AG04450 (cell line): ENCODE results near the gene GADD45A. TPM values are rescaled to one million over a fixed set of nuclear protein-coding genes. Genes with fewer than 3 reads are reported as not detected.

ENCODE experiments used
- CTCF ChIA-PET: fragments of 300-600, 350-600 bp; formaldehyde crosslinking; extraction: SDS; loops from one replicate; lab custom pipeline; 2022; ENCODE audit warnings: antibody characterized with exemption, inconsistent platforms; lab: Charles Lee
- POLR2A ChIA-PET: fragments of 350-600 bp; formaldehyde crosslinking; extraction: SDS; loops from one replicate; lab custom pipeline; 2021; ENCODE audit warnings: antibody characterized with exemption, inconsistent platforms; lab: Yijun Ruan, JAX
- DNase-seq: peaks from one replicate; pipeline ENCODE4 v3.0.0-alpha.2; 2011; ENCODE audit warnings: low read depth, low spot score
- H3K27ac ChIP-seq: one replicate; pipeline ENCODE4 v1.5.1; 2012; ENCODE audit warnings: low read depth, low read length, control low read depth
- H3K27me3 ChIP-seq: one replicate; pipeline ENCODE4 v1.6.0; 2012; ENCODE audit warnings: low read length; ENCODE audit not compliant: control insufficient read depth, insufficient read depth
- H3K4me3 ChIP-seq: 2 replicates; pipeline ENCODE4 v1.5.1; 2011; ENCODE audit warnings: mild to moderate bottlenecking, low read depth, low read length, control low read depth
- H3K9me3 ChIP-seq: 2 replicates; pipeline ENCODE4 v1.5.1; 2012; ENCODE audit warnings: low read length; ENCODE audit not compliant: control insufficient read depth, insufficient read depth
- polyA plus RNA-seq: library from polyadenylated mRNA; depleted of rRNA; stranded (reverse); fragments of >200 nt; gene quantifications from 2 replicates; pipeline ENCODE4 v1.2.3, GENCODE V29; 2011
- TF ChIP-seq, protein P1 (sequence below): IDR thresholded peaks from 2 replicates; pipeline ENCODE4 v1.5.1; 2011; ENCODE audit warnings: low read depth, low read length, control low read depth, inconsistent platforms

The GADD45A gene
- polyA plus RNA-seq, 1 experiment, result 41.8 TPM

DNA sequence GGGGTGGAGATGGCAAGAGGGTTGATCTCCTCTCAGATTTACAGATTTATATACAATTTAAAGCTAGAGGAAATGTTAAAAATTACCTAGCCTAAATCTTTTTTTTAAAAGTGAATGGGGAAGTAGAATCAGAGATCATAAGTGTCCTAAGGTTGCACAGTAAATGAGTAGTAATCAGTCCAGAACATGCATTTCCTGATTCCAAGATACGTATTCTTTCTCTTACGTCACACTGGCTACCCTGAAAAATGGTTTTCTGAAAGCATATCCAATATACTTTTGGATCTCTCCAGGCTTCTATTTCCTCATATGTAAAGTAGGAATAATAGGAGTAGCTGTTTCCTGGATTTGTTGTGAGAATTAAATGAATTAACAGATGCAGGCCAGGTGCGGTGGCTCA is 11.7 kb downstream of the GADD45A start:
- Histone ChIP-seq H3K27me3 (no peaks in the 10 kb centered on the region), H3K9me3 (no peaks in the 10 kb centered on the region), H3K27ac (no peak overlapping the region), H3K4me3 (no peak overlapping the region)
- ChIA-PET CTCF (interaction anchor here (1.1 to 2.0 kb wide), 4 partner anchors 9 to 135 kb away, joined by 3 to 9 read pairs (median 6); no protein-coding TSS in a partner anchor), POLR2A (no interaction called here)
- TF ChIP-seq, protein P1, sequence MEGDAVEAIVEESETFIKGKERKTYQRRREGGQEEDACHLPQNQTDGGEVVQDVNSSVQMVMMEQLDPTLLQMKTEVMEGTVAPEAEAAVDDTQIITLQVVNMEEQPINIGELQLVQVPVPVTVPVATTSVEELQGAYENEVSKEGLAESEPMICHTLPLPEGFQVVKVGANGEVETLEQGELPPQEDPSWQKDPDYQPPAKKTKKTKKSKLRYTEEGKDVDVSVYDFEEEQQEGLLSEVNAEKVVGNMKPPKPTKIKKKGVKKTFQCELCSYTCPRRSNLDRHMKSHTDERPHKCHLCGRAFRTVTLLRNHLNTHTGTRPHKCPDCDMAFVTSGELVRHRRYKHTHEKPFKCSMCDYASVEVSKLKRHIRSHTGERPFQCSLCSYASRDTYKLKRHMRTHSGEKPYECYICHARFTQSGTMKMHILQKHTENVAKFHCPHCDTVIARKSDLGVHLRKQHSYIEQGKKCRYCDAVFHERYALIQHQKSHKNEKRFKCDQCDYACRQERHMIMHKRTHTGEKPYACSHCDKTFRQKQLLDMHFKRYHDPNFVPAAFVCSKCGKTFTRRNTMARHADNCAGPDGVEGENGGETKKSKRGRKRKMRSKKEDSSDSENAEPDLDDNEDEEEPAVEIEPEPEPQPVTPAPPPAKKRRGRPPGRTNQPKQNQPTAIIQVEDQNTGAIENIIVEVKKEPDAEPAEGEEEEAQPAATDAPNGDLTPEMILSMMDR, result no peak
- no peak for DNase-seq

DNA sequence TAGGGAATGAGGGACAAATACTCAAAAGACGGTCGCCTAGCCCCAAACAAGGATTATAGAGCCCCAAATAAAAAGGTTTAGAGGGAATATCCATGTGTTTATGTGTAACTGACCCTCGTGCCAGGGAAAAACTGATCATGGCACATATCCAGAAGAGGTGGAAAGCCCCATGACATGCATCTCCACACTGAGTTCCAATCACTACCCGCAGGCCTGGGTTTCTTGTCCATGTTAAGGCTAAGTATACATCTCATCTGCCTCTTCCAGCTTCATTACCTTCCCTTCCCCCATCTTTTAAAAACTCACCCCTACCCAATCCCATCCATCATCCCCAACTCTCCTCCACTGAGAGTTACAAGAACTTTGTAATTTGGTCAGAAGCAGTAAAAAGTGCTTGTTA is 15.2 kb downstream of the GADD45A start:
- no peak overlapping the region for H3K27ac ChIP-seq

DNA sequence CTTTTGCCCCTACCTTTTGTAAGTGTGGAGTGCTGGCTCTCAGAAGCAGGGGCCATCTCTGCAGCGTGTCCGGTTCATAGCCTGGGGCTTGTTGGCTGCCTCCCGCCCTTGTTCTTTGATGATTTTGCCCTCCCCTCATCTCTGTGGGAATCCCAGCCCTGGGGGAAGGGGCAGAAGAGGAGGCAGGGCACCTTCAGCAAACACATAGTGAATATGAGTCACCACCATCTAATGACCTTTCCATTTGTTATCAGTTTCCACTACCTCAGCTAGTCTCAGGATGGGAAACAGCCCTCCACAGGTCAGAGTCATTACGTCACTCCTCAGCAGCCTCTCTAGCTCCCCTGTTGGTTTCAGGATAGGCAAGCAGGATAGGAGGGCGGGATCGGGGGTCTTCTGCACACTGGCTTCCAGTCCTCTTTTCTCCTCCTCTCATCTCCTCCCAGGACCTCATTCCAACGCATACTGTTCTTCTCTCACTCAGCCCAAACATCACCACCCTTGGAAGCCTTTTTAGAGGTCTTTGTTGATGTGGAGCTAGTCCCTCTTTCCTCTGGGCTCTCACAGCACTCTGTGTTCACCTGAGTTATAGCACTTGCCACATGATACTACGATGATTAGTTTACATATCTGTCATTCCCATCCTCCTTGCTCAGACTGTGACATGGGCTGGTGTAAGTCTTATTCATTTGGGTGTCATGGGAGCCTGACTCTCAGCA is 15.8 kb downstream of the GADD45A start:
- Histone ChIP-seq H3K9me3 (no peaks in the 10 kb centered on the region), H3K4me3 (no peak overlapping the region), H3K27me3 (no peaks in the 10 kb centered on the region), H3K27ac (peak overlapping the region; percentile 32)
- DNase-seq, result no peak
- TF ChIP-seq, protein P1, result peak; percentile 37
- ChIA-PET POLR2A (no interaction called here), CTCF (interaction anchor here (1.5 kb wide), 1 partner anchor 168 kb away, joined by 4 read pairs; no protein-coding TSS in a partner anchor)

More for the DNA sequence above, 15.2 kb downstream of the GADD45A start:
- DNase-seq, result no peak
- Histone ChIP-seq H3K4me3 (no peak overlapping the region), H3K9me3 (no peaks in the 10 kb centered on the region), H3K27me3 (no peaks in the 10 kb centered on the region)
- TF ChIP-seq, protein P1, result no peak
- ChIA-PET POLR2A (no interaction called here), CTCF (no interaction called here)

DNA sequence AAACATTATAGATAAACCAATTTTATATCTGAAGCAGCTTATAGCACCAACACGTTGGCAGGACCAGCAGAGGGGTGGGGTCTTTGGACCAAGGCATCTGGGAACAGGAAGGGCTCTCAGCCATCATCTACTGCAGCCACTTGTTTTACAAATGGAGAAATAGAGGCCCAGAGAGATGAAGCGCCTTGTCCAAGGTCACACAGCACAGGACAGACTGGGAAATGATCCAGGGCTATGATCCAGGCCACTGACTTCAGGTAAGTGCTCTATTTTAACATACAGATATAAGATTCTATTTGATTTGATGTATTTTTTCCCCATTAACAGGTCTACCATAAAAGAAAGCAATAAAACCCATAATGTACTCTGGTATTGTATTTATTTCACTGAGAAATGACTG is 16.9 kb downstream of the GADD45A start:
- DNase-seq, result no peak
- ChIA-PET POLR2A (interaction anchor here (0.7 kb wide), 1 partner anchor 17 kb away, joined by 4 read pairs; the partner anchor contains the start of gene GADD45A), CTCF (interaction anchor here (0.6 to 4.1 kb wide), 4 partner anchors 59 to 169 kb away, joined by 3 to 27 read pairs (median 4); no protein-coding TSS in a partner anchor)
- no peaks in the 10 kb centered on the region for H3K9me3 ChIP-seq
- TF ChIP-seq, protein P1, result no peak
- H3K4me3 ChIP-seq, result no peak overlapping the region
- H3K27ac ChIP-seq, result no peak overlapping the region
- H3K27me3 ChIP-seq, result no peaks in the 10 kb centered on the region

DNA sequence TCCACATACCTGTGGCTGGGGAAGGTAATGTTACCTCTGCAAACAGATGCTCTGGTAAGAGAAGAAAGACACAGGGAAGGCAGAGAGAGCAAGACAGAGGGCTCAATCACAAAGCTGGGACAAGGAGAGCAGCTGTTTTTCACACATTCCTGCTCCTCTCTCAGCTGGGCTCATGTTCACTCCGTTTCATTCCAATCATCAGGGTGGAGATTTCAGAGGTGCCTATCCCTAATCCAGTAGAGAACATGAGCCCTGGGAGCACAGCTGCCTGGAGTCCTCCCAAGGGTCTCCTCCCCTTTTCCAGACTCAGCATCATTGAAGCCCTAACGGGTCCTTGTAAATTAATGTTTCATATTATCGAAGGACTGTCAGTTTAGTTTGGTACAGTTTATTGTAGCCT is 19.4 kb downstream of the GADD45A start:
- ChIA-PET POLR2A (no interaction called here), CTCF (interaction anchor here (1.2 to 4.1 kb wide), 4 partner anchors 13 to 172 kb away, joined by 3 to 27 read pairs (median 6); no protein-coding TSS in a partner anchor)
- no peak for DNase-seq
- TF ChIP-seq, protein P1, result no peak
- Histone ChIP-seq H3K27me3 (no peaks in the 10 kb centered on the region), H3K9me3 (no peaks in the 10 kb centered on the region), H3K27ac (no peak overlapping the region), H3K4me3 (no peak overlapping the region)
